Left ventricle myocardium inferior (tissue), 1 donor: Measurements from ENCODE around the gene TTLL3. TPM values are rescaled to one million over a fixed set of nuclear protein-coding genes. Genes with fewer than 3 reads are reported as not detected.

Source experiments
- DNase-seq: peaks from one replicate; pipeline ENCODE4 v3.0.0-alpha.2; 2020
- H3K27ac ChIP-seq: fragments of 200-600 bp; replicated peaks from 2 replicates; pipeline ENCODE4 v1.8.0; 2021
- H3K27me3 ChIP-seq: fragments of 200-600 bp; 2 replicates; pipeline ENCODE4 v1.8.0; 2021; ENCODE audit warnings: low read depth
- H3K36me3 ChIP-seq: fragments of 200-600 bp; 2 replicates; pipeline ENCODE4 v1.8.0; 2021
- H3K4me1 ChIP-seq: fragments of 200-600 bp; 2 replicates; pipeline ENCODE4 v1.8.0; 2021
- H3K4me3 ChIP-seq: fragments of 200-600 bp; 2 replicates; pipeline ENCODE4 v1.8.0; 2021; ENCODE audit warnings: mild to moderate bottlenecking, moderate library complexity
- H3K9me3 ChIP-seq: fragments of 200-600 bp; replicated peaks from 2 replicates; pipeline ENCODE4 v1.8.0; 2021
- CTCF ChIP-seq: fragments of 200-600 bp; IDR thresholded peaks from 2 replicates; pipeline ENCODE4 v1.8.0; 2021; ENCODE audit warnings: antibody characterized with exemption, mild to moderate bottlenecking, borderline replicate concordance
- intact Hi-C: fragments of 100-400 bp; cut with micrococcal nuclease; formaldehyde crosslinking; loops from one replicate; pipeline ENCODE4 v1.11.0; 2022
- total RNA-seq: library from RNA; stranded (reverse); fragmentation: NEBNext Ultra II Directional; extraction: Animal tissue kit (Norgen Biotek cat#: 25700); gene quantifications from one replicate; pipeline ENCODE4 v1.2.1, GENCODE V29; 2021
- donor health status: DM: no; HTN: yes; CAD: no; lungs with severe emphysema.

TTLL3 gene
- total RNA-seq, 1 donor from 2014 or later = 10.2 TPM

- Histone ChIP-seq H3K4me1 (no peaks in the 10 kb centered on the region), H3K9me3 (no peaks in the 10 kb centered on the region), H3K27ac (no peak within 1 kb of the TSS), H3K27me3 (no peaks in the 10 kb centered on the region), H3K36me3 (no peaks in the 10 kb centered on the region), H3K4me3 (no peak within 1 kb of the TSS)
- no peak for DNase-seq
- TF ChIP-seq CTCF = no peak
- intact Hi-C loops = no loop called here
Measured at GRCh38 chr3:9879830-9880549, 69.9 kb downstream of the TTLL3 start, which contains the start of gene CIDEC. CIDEC (minus strand) TSS chr3:9880253; CDS start chr3:9878486, 1,767 bp downstream.

GRCh38 chr3:9881441-9881840, 71.4 kb downstream of the TTLL3 start:
- Histone ChIP-seq H3K27ac (no peak overlapping the region), H3K27me3 (no peaks in the 10 kb centered on the region), H3K4me1 (no peaks in the 10 kb centered on the region), H3K36me3 (no peaks in the 10 kb centered on the region), H3K9me3 (no peaks in the 10 kb centered on the region), H3K4me3 (no peak overlapping the region)
- no peak for TF ChIP-seq CTCF
- intact Hi-C loops = no loop called here
- no peak for DNase-seq

GRCh38 chr3:9883706-9884554, 73.9 kb downstream of the TTLL3 start:
- Histone ChIP-seq H3K4me1 (no peaks in the 10 kb centered on the region), H3K9me3 (no peaks in the 10 kb centered on the region), H3K27ac (no peak overlapping the region), H3K27me3 (no peaks in the 10 kb centered on the region), H3K36me3 (no peaks in the 10 kb centered on the region), H3K4me3 (no peak overlapping the region)
- intact Hi-C loops = no loop called here
- no peak for DNase-seq
- no peak for TF ChIP-seq CTCF

GRCh38 chr3:9884555-9885165, 74.6 kb downstream of the TTLL3 start:
- TF ChIP-seq CTCF = no peak
- intact Hi-C loops = no loop called here
- no peak overlapping the region for H3K4me3 ChIP-seq
- no peaks in the 10 kb centered on the region for H3K36me3 ChIP-seq
- no peaks in the 10 kb centered on the region for H3K9me3 ChIP-seq
- no peak for DNase-seq
- no peaks in the 10 kb centered on the region for H3K4me1 ChIP-seq
- H3K27ac ChIP-seq = no peak overlapping the region
- no peaks in the 10 kb centered on the region for H3K27me3 ChIP-seq

Other genes starting within 250 kb of the TTLL3 start
- gene MTMR14, start 160.8 kb upstream of the TTLL3 start, total RNA-seq = 42.3 TPM
- gene CPNE9, start 106.4 kb upstream of the TTLL3 start, total RNA-seq = 0.16 TPM
- gene BRPF1, start 78.5 kb upstream of the TTLL3 start, total RNA-seq = 9.4 TPM
- gene OGG1, start 60.3 kb upstream of the TTLL3 start, total RNA-seq = 9.2 TPM
- 12.3 TPM for gene CAMK1, start 40.3 kb upstream of the TTLL3 start, total RNA-seq
- gene TADA3, start 17.8 kb upstream of the TTLL3 start, total RNA-seq = 45.3 TPM
- gene ARPC4, start 17.2 kb upstream of the TTLL3 start, total RNA-seq = 52.9 TPM
- 35.7 TPM for gene RPUSD3, start 33.7 kb downstream of the TTLL3 start, total RNA-seq
- gene CIDEC, start 70.0 kb downstream of the TTLL3 start, total RNA-seq = 0.36 TPM
- gene JAGN1, start 80.3 kb downstream of the TTLL3 start, total RNA-seq = 17.5 TPM
- 0.58 TPM for gene IL17RE, start 92.6 kb downstream of the TTLL3 start, total RNA-seq
- gene IL17RC, start 106.8 kb downstream of the TTLL3 start, total RNA-seq = 35.0 TPM
- 72.3 TPM for gene CRELD1, start 123.6 kb downstream of the TTLL3 start, total RNA-seq
- gene PRRT3, start 142.1 kb downstream of the TTLL3 start, total RNA-seq = 0.47 TPM
- gene EMC3, start 176.6 kb downstream of the TTLL3 start, total RNA-seq = 84.7 TPM
- gene FANCD2, start 216.2 kb downstream of the TTLL3 start, total RNA-seq = 0.77 TPM